Left cardiac atrium (tissue), 4 donors: ENCODE measurements around the gene TBC1D8. TPM values are rescaled to one million over a fixed set of nuclear protein-coding genes. Genes with fewer than 3 reads are reported as not detected.
"Not testable (repeated sequence)": the region's sequence is repeated elsewhere in the genome, so short reads cannot be mapped to it uniquely, and the experiment has no call there.

Source experiments
- ATAC-seq, 2 donors: fragments of 200-7000 bp; cut with Tn5 transposase; one replicate each; pipeline ENCODE4 v1.9.1; 2020; ENCODE audit warnings: mild to moderate bottlenecking in 2 of 2, moderate library complexity in 2 of 2
- DNase-seq: peaks from one replicate; pipeline ENCODE4 v3.0.0-alpha.2; 2020
- intact Hi-C, 2 donors: fragments of 100-400 bp; cut with DNase I; formaldehyde crosslinking; loops; one replicate each; pipeline versions ENCODE4 v1.14.1 to v1.15.1; 2022 to 2023
- total RNA-seq, 2 donors: library from RNA; stranded (reverse); fragmentation: NEBNext Ultra II Directional; extraction: Animal tissue kit (Norgen Biotek cat#: 25700); gene quantifications; one replicate each; pipeline ENCODE4 v1.2.1, GENCODE V29; 2021
- donor health status: DM: no; HTN: yes; CAD: no.
- donor health status: DM: no; HTN: yes; CAD: no; lungs with severe emphysema.
- donor health status: DM: yes; HTN: yes; CAD: no.
- donor health status: Dilated cardiomyopathy.

TBC1D8 gene
- total RNA-seq, 2 donors from 2014 or later = 33.4 to 41.2 TPM

- ATAC-seq (no peak), DNase-seq (no peak)
- intact Hi-C loops = no loop called here
Observed at GRCh38 chr2:101094351-101094750, 56.8 kb downstream of the TBC1D8 start.

DNA sequence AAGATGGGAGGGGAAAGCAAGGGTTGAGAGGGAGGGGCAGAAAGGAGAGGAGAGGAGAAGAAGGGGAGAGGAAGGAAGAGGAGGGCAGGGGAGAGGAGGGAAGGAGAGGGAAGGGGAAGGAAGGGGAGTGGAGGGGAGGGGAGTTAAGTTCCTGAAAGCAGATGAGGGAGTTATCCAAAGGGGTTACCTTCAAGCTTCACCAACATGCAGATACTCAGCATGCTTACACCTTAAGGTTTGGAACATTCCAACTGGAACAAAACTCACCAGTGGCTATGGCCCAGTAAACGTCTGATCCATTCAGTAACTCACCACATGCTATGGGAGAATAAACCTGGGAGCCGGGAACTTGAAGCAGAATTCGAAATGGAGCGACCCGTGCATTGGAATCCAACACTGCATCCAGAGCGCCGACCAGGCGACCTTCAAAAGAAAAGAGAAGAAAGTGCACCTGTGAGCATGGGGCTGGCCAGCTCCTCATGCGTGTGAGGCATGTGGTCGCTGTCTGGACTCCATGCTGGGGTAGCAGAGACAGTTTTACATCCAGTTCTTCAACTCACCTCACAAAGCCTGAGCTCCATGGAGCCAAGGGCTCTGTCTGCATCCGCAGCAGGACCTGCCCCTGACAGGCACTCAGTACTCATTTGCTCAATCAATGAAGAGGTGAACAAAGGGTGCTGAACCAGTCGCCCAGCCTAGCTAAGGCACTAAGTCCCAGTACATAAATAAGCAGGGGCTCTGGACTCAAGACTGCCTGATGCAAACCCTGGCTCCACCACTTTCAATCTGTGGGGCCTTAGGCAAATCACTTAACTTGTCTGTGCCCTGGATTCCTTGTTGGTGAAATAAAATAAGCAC is 61.0 kb downstream of the TBC1D8 start:
- ATAC-seq (no peak), DNase-seq (no peak)
- intact Hi-C loops = no loop called here

GRCh38 chr2:101089419-101089818 is 61.8 kb downstream of the TBC1D8 start:
- DNase-seq (no peak), ATAC-seq (no peak)
- intact Hi-C loops = no loop called here

DNA sequence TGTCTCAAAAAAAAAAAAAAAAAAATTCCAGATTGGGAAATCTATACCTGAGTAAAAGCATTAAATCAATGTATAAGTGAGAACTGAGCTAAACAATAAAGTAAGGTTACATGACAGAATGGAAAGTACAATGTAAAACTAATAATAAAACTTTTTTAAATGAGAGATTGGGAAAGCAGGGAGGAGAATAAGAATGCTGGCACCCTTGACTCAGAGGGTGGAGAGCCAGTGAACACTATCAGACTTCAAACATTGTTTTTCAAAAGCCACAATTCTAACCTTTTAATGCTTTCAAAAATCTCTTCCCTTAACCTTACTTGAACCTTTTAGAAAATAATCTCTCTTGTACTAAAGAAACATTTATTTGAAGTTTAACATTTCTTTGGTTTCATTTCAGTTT is 63.5 kb downstream of the TBC1D8 start:
- intact Hi-C loops = no loop called here
- DNase-seq = no peak
- peak in 1 of 2 donors; percentile 28 for ATAC-seq

DNA sequence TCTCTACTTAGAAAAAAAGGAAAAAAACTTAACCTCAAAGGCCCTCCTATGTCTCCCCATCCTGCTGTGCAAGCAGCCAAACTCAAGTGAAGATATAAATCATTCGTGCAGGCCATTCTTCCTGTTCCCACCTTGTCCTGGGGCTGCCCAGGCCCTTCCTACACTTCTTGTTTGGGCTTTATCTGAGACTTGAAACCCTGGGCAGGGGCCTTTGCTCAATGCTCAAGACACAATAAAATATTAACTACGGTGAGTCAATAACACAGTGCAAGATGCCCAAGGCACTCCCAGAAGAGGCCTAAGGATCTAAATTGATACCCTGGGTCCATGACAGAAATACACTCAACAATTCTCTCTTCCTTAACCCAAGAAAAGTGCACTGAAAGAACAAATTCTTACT is 67.6 kb downstream of the TBC1D8 start:
- DNase-seq = no peak
- ATAC-seq = no peak
- intact Hi-C loops = no loop called here

- ATAC-seq (no peak), DNase-seq (no peak)
- intact Hi-C loops = no loop called here
Observed at GRCh38 chr2:101082998-101083397, 68.2 kb downstream of the TBC1D8 start.

DNA sequence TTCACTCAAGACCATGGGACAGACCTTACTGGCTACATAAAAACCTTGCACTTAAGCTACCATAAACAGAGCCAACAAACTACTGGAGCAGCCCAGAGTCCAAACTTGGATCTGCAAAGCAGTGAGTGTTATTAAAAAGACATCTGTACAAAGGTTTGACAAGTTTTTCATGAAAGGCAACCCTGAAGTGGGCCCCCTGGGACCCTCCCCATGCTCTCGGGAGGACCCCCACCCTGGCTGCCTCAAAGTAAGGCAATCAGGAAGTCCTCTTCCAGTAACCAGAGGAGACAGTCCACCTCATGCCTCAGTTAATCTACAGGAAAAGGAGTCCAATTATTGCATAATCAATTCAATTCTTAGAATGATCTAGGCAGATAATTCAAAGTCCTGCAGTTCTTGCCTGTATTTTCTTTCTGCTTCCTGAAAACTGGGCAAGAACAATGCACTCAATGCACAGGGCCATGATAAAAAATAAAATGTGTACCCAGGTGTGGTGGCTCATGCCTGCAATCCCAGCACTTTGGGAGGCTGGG is 69.7 kb downstream of the TBC1D8 start:
- intact Hi-C loops = no loop called here
- ATAC-seq = no peak

DNA sequence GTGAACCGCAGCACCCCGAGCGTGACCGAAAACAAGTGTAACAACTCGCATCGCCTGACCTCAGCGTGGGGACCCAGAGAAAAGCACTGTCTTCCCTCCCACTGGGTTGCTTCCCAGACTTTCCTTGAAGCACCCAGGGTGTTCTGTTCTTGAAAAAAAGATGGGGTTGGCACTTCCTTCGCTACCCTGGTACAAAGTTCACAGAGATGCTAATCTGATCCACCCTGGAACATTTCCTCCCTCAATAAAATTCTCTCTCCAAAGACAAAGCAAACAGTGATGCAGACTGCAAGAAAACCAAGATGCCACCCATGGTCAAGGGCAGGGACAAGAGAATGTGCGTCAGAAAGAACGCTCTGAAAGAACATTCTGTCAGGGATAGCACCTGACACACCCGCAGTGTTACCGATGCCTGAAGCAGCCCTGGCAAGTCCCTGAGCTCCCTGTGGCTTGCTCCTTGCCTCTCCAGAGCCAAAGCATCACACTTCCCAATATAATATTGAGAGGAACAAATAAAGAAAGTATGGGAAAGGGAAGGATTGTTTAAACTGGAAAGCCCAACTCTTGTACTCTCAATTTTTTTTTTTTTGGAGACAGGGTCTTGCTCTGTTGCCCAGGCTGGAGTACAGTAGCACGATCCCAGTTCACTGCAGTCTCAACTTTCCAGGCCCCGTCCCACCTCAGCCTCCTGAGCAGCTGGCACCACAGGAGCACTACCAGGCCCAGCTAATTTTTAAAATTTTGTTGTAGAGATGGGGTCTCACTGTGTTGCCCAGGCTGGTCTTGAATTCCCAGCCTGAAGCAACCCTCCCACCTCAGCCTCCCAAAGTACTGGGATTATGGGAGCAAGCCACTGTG is 70.7 kb downstream of the TBC1D8 start:
- DNase-seq (no peak), ATAC-seq (no peak)
- intact Hi-C loops = no loop called here

More for the DNA sequence above, 69.7 kb downstream of the TBC1D8 start:
- DNase-seq = no peak

GRCh38 chr2:101076581-101076980 is 74.6 kb downstream of the TBC1D8 start:
- intact Hi-C loops = no loop called here
- no peak for DNase-seq
- peak; percentile 44 to 81 for ATAC-seq

GRCh38 chr2:101064868-101065549 is 86.2 kb downstream of the TBC1D8 start:
- no peak for DNase-seq
- intact Hi-C loops = no loop called here
- peak in 1 of 2 donors; percentile 52 for ATAC-seq

GRCh38 chr2:101064505-101064867 is 86.7 kb downstream of the TBC1D8 start:
- intact Hi-C loops = no loop called here
- ATAC-seq (no peak), DNase-seq (no peak)

DNA sequence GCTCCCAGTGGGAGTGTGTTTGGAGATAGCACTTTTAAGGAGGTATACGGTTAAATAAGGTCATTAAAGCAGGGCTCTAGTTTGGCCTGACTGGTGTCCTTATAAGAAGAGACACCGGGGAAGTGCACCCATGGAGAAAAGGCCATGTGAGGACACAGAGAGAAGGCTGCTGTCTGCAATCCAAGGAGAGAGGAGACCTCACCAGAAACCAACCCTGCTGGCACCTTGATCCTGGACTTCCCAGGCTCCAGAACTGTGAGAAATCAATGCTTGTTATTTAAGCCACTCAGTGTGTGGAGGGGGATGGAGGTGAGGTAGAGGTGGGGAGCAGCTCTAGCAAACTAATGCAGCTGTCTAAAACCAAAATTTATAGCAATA is 87.1 kb downstream of the TBC1D8 start:
- peak in 1 of 2 donors; percentile 8 for ATAC-seq
- intact Hi-C loops = no loop called here
- DNase-seq = no peak

GRCh38 chr2:101063352-101064124 is 87.6 kb downstream of the TBC1D8 start:
- intact Hi-C loops = no loop called here
- peak; percentile 62 for ATAC-seq
- no peak for DNase-seq

- intact Hi-C loops = no loop called here
- ATAC-seq (no peak), DNase-seq (no peak)
Observed at GRCh38 chr2:101058386-101058785, 92.8 kb downstream of the TBC1D8 start.

DNA sequence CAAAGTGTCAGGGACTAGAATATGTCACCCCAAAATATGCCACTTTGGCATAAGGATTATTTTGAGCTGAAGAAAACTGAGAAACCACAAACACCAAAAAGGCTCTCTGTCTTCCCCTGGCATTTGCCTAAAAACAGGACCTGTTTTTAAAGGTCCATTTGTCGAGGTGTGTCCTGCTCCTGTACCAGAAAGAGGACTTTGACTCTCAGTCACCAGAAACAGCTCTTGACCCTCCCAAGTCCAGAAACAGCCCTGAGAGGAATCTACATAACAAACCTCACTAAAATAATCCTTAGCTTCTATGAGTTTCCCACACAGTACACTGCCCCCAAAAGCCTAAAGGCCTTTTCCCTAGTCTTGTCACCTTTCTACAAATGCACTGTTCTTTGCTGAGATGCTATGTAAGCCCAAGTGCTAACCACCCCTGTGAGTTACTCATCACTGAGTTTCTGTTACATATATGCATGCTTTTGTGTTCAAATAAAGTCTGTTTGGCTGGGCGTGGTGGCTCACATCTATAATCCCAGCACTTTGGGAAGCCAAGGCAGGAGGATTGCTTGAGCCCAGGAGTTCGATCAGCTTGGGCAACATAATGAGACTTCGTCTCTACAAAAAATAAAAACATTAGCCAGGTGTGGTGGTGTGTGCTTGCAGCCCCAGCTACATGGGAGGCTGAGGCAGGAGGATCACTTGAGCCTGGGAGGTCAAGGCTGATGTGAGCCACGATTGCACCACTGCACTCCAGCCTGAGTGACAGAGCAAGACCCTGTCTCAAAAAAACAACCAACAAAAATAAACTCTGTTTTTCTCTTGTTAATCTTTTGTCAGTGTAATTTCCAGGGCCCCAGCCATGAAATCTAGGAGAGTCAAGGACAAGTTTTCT is 93.9 kb downstream of the TBC1D8 start:
- ATAC-seq (no peak), DNase-seq (no peak)
- intact Hi-C loops = no loop called here

DNA sequence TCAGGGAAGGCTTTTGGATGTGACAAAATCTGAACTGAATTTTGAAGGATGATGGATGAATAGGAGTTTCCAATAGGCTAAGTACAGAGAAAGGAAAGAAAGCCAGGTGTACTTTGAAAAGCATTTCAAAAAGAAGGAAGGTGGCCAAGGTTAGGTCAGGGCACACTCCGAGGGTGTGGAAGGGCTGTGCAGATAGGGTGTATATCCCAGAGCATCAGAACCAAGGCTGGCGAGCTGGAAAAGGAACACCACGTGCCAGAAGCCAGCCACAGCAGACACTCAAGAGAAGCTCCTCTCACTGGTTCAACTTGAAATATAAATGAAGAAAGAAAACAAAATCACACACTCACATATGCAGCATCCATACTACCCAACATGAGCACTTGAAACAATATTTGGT is 98.1 kb downstream of the TBC1D8 start:
- ATAC-seq = no peak
- DNase-seq = no peak
- intact Hi-C loops = no loop called here

DNA sequence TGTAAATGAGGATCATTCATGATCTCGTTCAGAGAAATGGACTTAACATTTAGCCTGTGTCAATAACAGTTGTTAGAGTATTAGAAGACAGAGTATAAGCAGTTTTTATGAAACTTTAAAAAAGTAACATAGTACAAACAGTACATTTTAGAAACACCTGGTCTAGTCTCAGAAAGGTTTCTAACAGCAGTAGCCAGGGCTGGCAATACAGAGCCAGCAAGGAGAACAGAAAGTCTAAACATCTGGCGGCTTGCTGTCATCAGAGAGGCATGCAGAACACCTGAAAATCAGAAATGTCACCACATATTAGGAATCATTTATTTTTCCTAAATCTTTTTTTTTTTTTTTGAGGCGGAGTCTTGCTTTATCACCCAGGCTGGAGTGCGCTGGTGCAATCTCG is 99.0 kb downstream of the TBC1D8 start:
- no peak for ATAC-seq
- intact Hi-C loops = no loop called here

GRCh38 chr2:101050886-101051285 is 100.3 kb downstream of the TBC1D8 start:
- ATAC-seq, DNase-seq, intact Hi-C loops: not testable (repeated sequence)

More for the DNA sequence above, 99.0 kb downstream of the TBC1D8 start:
- DNase-seq = no peak
